H9 (cell line): Measurements from ENCODE around the gene PJA1. TPM values are rescaled to one million over a fixed set of nuclear protein-coding genes. Genes with fewer than 3 reads are reported as not detected.

Source experiments
- DNase-seq: peaks from one replicate; pipeline ENCODE4 v3.0.0-alpha.2; 2017
- H2AFZ ChIP-seq: one replicate; pipeline ENCODE4 v1.6.1; 2013; ENCODE audit warnings: mild to moderate bottlenecking, low read length, control low read depth, moderate library complexity
- H2AK5ac ChIP-seq: 2 replicates; pipeline ENCODE4 v1.6.1; 2013; ENCODE audit warnings: low read length, control low read depth, mixed read lengths; ENCODE audit not compliant: insufficient read length
- H2BK120ac ChIP-seq: one replicate; pipeline ENCODE4 v1.6.1; 2013; ENCODE audit warnings: low read depth, mild to moderate bottlenecking, low read length, control low read depth, inconsistent platforms; ENCODE audit not compliant: poor library complexity, severe bottlenecking
- H2BK12ac ChIP-seq: 2 replicates; pipeline ENCODE4 v1.6.1; 2013; ENCODE audit warnings: low read length, control low read depth, mixed read lengths, low read depth; ENCODE audit not compliant: insufficient read length
- H2BK15ac ChIP-seq: 2 replicates; pipeline ENCODE4 v1.6.1; 2013; ENCODE audit warnings: low read depth, low read length, control low read depth
- H2BK20ac ChIP-seq: one replicate; pipeline ENCODE4 v1.6.1; 2013; ENCODE audit warnings: low read depth, mild to moderate bottlenecking, low read length, control low read depth, inconsistent platforms; ENCODE audit not compliant: poor library complexity, severe bottlenecking
- H2BK5ac ChIP-seq: 2 replicates; pipeline ENCODE4 v1.6.1; 2013; ENCODE audit warnings: low read length, control low read depth, mixed read lengths; ENCODE audit not compliant: insufficient read length
- H3K14ac ChIP-seq: 2 replicates; pipeline ENCODE4 v1.6.1; 2013; ENCODE audit warnings: low read length, control low read depth; ENCODE audit not compliant: insufficient read depth
- H3K18ac ChIP-seq: 2 replicates; pipeline ENCODE4 v1.6.1; 2013; ENCODE audit warnings: low read depth, mild to moderate bottlenecking, mixed read lengths, low read length, control low read depth; ENCODE audit not compliant: insufficient read length
- H3K23ac ChIP-seq: 2 replicates; pipeline ENCODE4 v1.6.1; 2013; ENCODE audit warnings: low read length, control low read depth, mixed read lengths, low read depth; ENCODE audit not compliant: insufficient read length
- H3K23me2 ChIP-seq: 2 replicates; pipeline ENCODE4 v1.6.1; 2013; ENCODE audit warnings: low read depth, mild to moderate bottlenecking, mixed read lengths, low read length, control low read depth; ENCODE audit not compliant: insufficient read length, poor library complexity, severe bottlenecking
- H3K27ac ChIP-seq: 2 replicates; pipeline ENCODE4 v1.5.1; 2013; ENCODE audit warnings: low read length, control low read depth, mixed read lengths, low read depth; ENCODE audit not compliant: insufficient read length
- H3K27me3 ChIP-seq: 2 replicates; pipeline ENCODE4 v1.6.1; 2013; ENCODE audit warnings: low read length, control low read depth, inconsistent platforms; ENCODE audit not compliant: insufficient read depth
- H3K4ac ChIP-seq: 2 replicates; pipeline ENCODE4 v1.6.1; 2013; ENCODE audit warnings: low read depth, mild to moderate bottlenecking, control low read depth, inconsistent platforms, low read length, moderate library complexity
- H3K4me1 ChIP-seq: 2 replicates; pipeline ENCODE4 v1.6.1; 2013; ENCODE audit warnings: low read length, control low read depth, inconsistent platforms; ENCODE audit not compliant: insufficient read depth
- H3K4me2 ChIP-seq: 2 replicates; pipeline ENCODE4 v1.6.1; 2013; ENCODE audit warnings: low read length, control low read depth, mixed read lengths; ENCODE audit not compliant: insufficient read length, insufficient read depth
- H3K56ac ChIP-seq: 2 replicates; pipeline ENCODE4 v1.6.1; 2013; ENCODE audit warnings: low read depth, mild to moderate bottlenecking, mixed read lengths, low read length, control low read depth; ENCODE audit not compliant: insufficient read length
- H3K79me1 ChIP-seq: 2 replicates; pipeline ENCODE4 v1.6.1; 2013; ENCODE audit warnings: low read depth, mild to moderate bottlenecking, moderate library complexity, low read length, control low read depth, inconsistent platforms; ENCODE audit not compliant: insufficient read depth, poor library complexity, severe bottlenecking
- H3K79me2 ChIP-seq: 2 replicates; pipeline ENCODE4 v1.6.1; 2013; ENCODE audit warnings: low read length, control low read depth, inconsistent platforms; ENCODE audit not compliant: insufficient read depth
- H3K9ac ChIP-seq: 2 replicates; pipeline ENCODE4 v1.6.1; 2013; ENCODE audit warnings: low read length, control low read depth, mixed read lengths; ENCODE audit not compliant: insufficient read length; ENCODE audit errors: extremely low read depth
- H3K9me3 ChIP-seq: one replicate; pipeline ENCODE4 v1.6.1; 2013; ENCODE audit warnings: low read depth, low read length, inconsistent platforms; ENCODE audit not compliant: control insufficient read depth
- H3T11ph ChIP-seq: one replicate; pipeline ENCODE4 v1.6.1; 2013; ENCODE audit warnings: mild to moderate bottlenecking, low read length, control low read depth, inconsistent platforms
- H4K20me1 ChIP-seq: one replicate; pipeline ENCODE4 v1.6.1; 2013; ENCODE audit not compliant: control insufficient read depth, insufficient read length, insufficient read depth
- H4K5ac ChIP-seq: 2 replicates; pipeline ENCODE4 v1.6.1; 2013; ENCODE audit warnings: low read depth, mild to moderate bottlenecking, mixed read lengths, low read length, control low read depth; ENCODE audit not compliant: insufficient read length
- H4K8ac ChIP-seq: replicated peaks from 2 replicates; pipeline ENCODE4 v1.6.1; 2013; ENCODE audit warnings: low read length, control low read depth, mixed read lengths, low read depth; ENCODE audit not compliant: insufficient read length
- H4K91ac ChIP-seq: 2 replicates; pipeline ENCODE4 v1.6.1; 2013; ENCODE audit warnings: low read depth, mild to moderate bottlenecking, moderate library complexity, mixed read lengths, low read length, control low read depth; ENCODE audit not compliant: insufficient read length
- H3K27ac Mint-ChIP-seq, 3 experiments: 2 replicates in 2 of 3; 3 replicates in 1 of 3; pipeline ENCODE4 v1.8.0; 2020 to 2021; ENCODE audit warnings: mixed read lengths in 3 of 3, mild to moderate bottlenecking in 1 of 3, moderate library complexity in 1 of 3
- H3K27me3 Mint-ChIP-seq: 2 replicates; pipeline ENCODE4 v1.8.0; 2021; ENCODE audit warnings: low read depth, mild to moderate bottlenecking, moderate library complexity, mixed read lengths
- H3K36me3 Mint-ChIP-seq, 3 experiments: 2 replicates in 2 of 3; 3 replicates in 1 of 3; pipeline ENCODE4 v1.8.0; 2020 to 2021; ENCODE audit warnings: low read depth in 3 of 3, mixed read lengths in 3 of 3; ENCODE audit not compliant: insufficient read depth in 1 of 3
- H3K4me1 Mint-ChIP-seq, 2 experiments: 2 replicates each; pipeline ENCODE4 v1.8.0; 2020; ENCODE audit warnings: mixed read lengths in 2 of 2
- H3K4me3 Mint-ChIP-seq, 2 experiments: 2 replicates in 1 of 2; 3 replicates in 1 of 2; pipeline ENCODE4 v1.8.0; 2020 to 2021; ENCODE audit warnings: mild to moderate bottlenecking in 2 of 2, mixed read lengths in 2 of 2, moderate library complexity in 1 of 2
- H3K9me3 Mint-ChIP-seq, 2 experiments: 2 replicates in 1 of 2; 3 replicates in 1 of 2; pipeline ENCODE4 v1.8.0; 2020; ENCODE audit warnings: mild to moderate bottlenecking in 2 of 2, mixed read lengths in 2 of 2, moderate library complexity in 1 of 2
- CTCF ChIP-seq: fragments of 200-600 bp; sonication (generic); conservative IDR thresholded peaks from 3 replicates; pipeline ENCODE4 v1.8.0; 2021; ENCODE audit warnings: antibody characterized with exemption, mild to moderate bottlenecking
- WGBS: extraction: QIAGEN DNeasy Blood & Tissue Kit; methylation state at CpG from one replicate; pipeline ENCODE4 v1.1.7; 2013; ENCODE audit warnings: missing lambda C conversion rate, low lambda C conversion rate, mixed read lengths; ENCODE audit not compliant: insufficient read length; ENCODE audit errors: extremely low coverage; 5-methylcytosine and 5-hydroxymethylcytosine counted together
- total RNA-seq: library from RNA; stranded (reverse); gene quantifications from 2 replicates; pipeline ENCODE4 v1.2.1, GENCODE V29; 2021

The PJA1 gene
- total RNA-seq, 1 experiment from 2014 or later: 41.4 TPM

- H3K23ac ChIP-seq: no peak overlapping the region
- H4K91ac ChIP-seq: no peak overlapping the region
- no peak overlapping the region for H3K27ac ChIP-seq
- peaks cover 56 to 71% of the 10 kb centered on the region in 2 experiments for H3K9me3 Mint-ChIP-seq
- H2AFZ ChIP-seq: no peak overlapping the region
- no peaks in the 10 kb centered on the region for H3K23me2 ChIP-seq
- H3K79me2 ChIP-seq: no peaks in the 10 kb centered on the region
- no peak for TF ChIP-seq CTCF
- no peak overlapping the region for H3K4me3 Mint-ChIP-seq
- H3K79me1 ChIP-seq: no peaks in the 10 kb centered on the region
- H3K4ac ChIP-seq: no peak overlapping the region
- H3K14ac ChIP-seq: no peak overlapping the region
- H3K56ac ChIP-seq: no peak overlapping the region
- no peak overlapping the region for H4K5ac ChIP-seq
- H2BK12ac ChIP-seq: no peak overlapping the region
- peaks cover under 1% of the 10 kb centered on the region; the same call in 1 of the 2 replicates for H3K4me1 ChIP-seq
- H4K8ac ChIP-seq: no peak overlapping the region
- H2BK20ac ChIP-seq: no peak overlapping the region
- no peak overlapping the region for H3K18ac ChIP-seq
- WGBS: no CpG with 5 or more reads among the region's 5 CpGs
- H4K20me1 ChIP-seq: no peaks in the 10 kb centered on the region
- peaks cover 2% of the 10 kb centered on the region; the same call in 1 of the 2 replicates for H3K27me3 ChIP-seq
- H3K9me3 ChIP-seq: no peaks in the 10 kb centered on the region
- H3K27me3 Mint-ChIP-seq: peaks cover 55% of the 10 kb centered on the region
- no peak overlapping the region for H3T11ph ChIP-seq
- no peak overlapping the region for H2AK5ac ChIP-seq
- peaks cover 12 to 14% of the 10 kb centered on the region in 2 experiments for H3K4me1 Mint-ChIP-seq
- no peak overlapping the region for H2BK15ac ChIP-seq
- peaks cover 0 to 7% (median 0%) of the 10 kb centered on the region in 3 experiments; a peak in 3 of 7 replicates for H3K36me3 Mint-ChIP-seq
- no peak overlapping the region for H2BK120ac ChIP-seq
- no peak overlapping the region for H3K9ac ChIP-seq
- no peak for DNase-seq
- no peak overlapping the region for H3K27ac Mint-ChIP-seq
- H2BK5ac ChIP-seq: no peak overlapping the region
- no peak overlapping the region for H3K4me2 ChIP-seq
Measured at GRCh38 chrX:69126642-69127041, 38.6 kb downstream of the PJA1 start.
